ENCODE data around the gene HOXB2. TPM values are rescaled to one million over a fixed set of nuclear protein-coding genes. Genes with fewer than 3 reads are reported as not detected.
A peak's percentile ranks its signal among the peaks of the same experiment; 100 is the strongest.

Gene HOXB2
- total RNA-seq, 2 experiments from 2014 or later, result 4.8 to 4.9 TPM

DNA sequence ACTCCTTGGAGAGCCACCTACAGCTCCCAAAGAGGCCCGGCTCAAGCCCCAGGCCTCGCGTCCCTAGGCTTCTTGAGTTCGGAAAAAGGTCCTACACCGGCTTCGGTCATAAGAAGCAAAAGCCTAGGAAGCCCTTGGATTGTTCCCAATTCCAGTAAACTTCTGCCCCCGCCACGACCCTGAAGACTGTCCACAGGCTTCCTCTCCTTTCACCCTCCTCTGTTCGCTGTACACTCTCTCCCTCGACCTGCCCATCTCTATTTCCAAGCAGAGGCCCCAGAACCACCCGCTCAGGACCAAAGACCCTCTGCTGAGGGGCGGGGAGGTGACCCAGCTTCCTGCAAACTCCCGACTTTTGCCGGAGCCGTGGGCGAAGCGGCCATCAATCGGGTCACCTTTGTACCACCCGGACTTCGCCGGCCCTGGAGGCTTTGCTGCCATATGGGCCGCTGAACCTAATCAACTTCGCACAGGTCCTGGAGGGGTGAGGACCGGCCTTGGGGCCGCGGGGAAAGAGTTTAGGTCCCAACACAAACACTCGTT is 2.7 kb downstream of the HOXB2 start:
- intact Hi-C loops (cut with DNase I, micrococcal nuclease), result loop anchor here in 1 of 2 experiments (5.0 kb wide), 1 partner anchor 50 kb away; no protein-coding TSS in a partner anchor
- peaks cover 44% of the 10 kb centered on the region for H3K4me1 Mint-ChIP-seq (ENCODE audit: low read depth)
- peak overlapping the region; percentile 88 for H3K4me3 ChIP-seq (ENCODE audit: low read length)
- H3K27ac Mint-ChIP-seq, result peak overlapping the region; percentile 90
- H3K36me3 ChIP-seq (ENCODE audit: insufficient read depth, low read length), result no peaks in the 10 kb centered on the region
- CTCF ChIA-PET, result interaction anchor here (0.6 to 0.9 kb wide), 2 partner anchors 49 to 207 kb away, joined by 3 to 4 read pairs; no protein-coding TSS in a partner anchor
- peaks cover 77% of the 10 kb centered on the region for H3K27me3 Mint-ChIP-seq
- H3K27me3 ChIP-seq (ENCODE audit: control insufficient read depth in 1 of 2, insufficient read depth in 2 of 2, low read length in 2 of 2), result no peaks in the 10 kb centered on the region
- no peaks in the 10 kb centered on the region for H3K9me3 ChIP-seq (ENCODE audit: control insufficient read depth in 1 of 2, insufficient read depth in 1 of 2, low read length in 2 of 2)
- ATAC-seq (ENCODE audit: poor library complexity), result no peak
- POLR2A ChIA-PET, result interaction anchor here (1.0 to 1.6 kb wide), 2 partner anchors 50 to 51 kb away, joined by 3 to 6 read pairs; partner anchors contain the start of gene HOXB5
- peak overlapping the region; percentile 88 for H3K4me3 Mint-ChIP-seq
- peak in 10 of 14 experiments; percentile 13 to 57 (median 26) for DNase-seq
- no peaks in the 10 kb centered on the region for H3K36me3 Mint-ChIP-seq (ENCODE audit: low read depth)
- H3K27ac ChIP-seq (ENCODE audit: low read depth in 1 of 2, low read length in 2 of 2), result peak overlapping the region; percentile 94 to 96
- H3K9me3 Mint-ChIP-seq, result no peaks in the 10 kb centered on the region
- peaks cover 60% of the 10 kb centered on the region for H3K4me1 ChIP-seq (ENCODE audit: insufficient read depth, low read length)
- TF ChIP-seq, protein P1, sequence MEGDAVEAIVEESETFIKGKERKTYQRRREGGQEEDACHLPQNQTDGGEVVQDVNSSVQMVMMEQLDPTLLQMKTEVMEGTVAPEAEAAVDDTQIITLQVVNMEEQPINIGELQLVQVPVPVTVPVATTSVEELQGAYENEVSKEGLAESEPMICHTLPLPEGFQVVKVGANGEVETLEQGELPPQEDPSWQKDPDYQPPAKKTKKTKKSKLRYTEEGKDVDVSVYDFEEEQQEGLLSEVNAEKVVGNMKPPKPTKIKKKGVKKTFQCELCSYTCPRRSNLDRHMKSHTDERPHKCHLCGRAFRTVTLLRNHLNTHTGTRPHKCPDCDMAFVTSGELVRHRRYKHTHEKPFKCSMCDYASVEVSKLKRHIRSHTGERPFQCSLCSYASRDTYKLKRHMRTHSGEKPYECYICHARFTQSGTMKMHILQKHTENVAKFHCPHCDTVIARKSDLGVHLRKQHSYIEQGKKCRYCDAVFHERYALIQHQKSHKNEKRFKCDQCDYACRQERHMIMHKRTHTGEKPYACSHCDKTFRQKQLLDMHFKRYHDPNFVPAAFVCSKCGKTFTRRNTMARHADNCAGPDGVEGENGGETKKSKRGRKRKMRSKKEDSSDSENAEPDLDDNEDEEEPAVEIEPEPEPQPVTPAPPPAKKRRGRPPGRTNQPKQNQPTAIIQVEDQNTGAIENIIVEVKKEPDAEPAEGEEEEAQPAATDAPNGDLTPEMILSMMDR (IDR thresholded peaks at IDR 0.05), result no peak

DNA sequence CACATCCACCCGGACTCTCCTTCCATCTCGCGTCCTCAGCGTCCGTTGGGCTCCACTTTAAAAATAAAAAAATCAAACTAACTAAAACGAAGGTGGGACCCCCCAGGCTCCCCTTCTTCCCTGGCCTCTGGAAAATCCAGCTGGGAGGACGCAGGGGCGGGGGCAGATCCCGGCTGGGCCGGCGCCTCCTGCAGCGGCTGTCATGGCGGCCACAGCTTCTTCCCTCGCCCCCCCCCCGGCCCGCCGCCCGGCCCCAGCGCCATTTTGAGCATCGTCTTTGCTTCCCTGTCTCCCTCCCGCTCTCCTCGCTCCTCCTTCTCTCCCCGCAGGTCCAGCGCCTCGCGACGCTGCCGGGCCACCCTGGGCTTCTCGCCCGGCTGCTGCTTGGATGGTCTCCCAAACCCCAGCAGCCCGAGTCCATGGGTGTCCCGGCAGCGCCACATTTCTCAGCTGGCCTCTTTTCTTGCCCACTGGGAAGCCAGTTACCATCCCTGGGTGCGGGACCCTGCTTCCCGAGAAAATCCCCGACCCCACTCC is 3.3 kb downstream of the HOXB2 start:
- no peaks in the 10 kb centered on the region for H3K9me3 ChIP-seq (ENCODE audit: control insufficient read depth in 1 of 2, insufficient read depth in 1 of 2, low read length in 2 of 2)
- H3K27me3 ChIP-seq (ENCODE audit: control insufficient read depth in 1 of 2, insufficient read depth in 2 of 2, low read length in 2 of 2), result no peaks in the 10 kb centered on the region
- H3K4me1 ChIP-seq (ENCODE audit: insufficient read depth, low read length), result peaks cover 55% of the 10 kb centered on the region
- no peaks in the 10 kb centered on the region for H3K36me3 Mint-ChIP-seq (ENCODE audit: low read depth)
- H3K4me3 Mint-ChIP-seq, result peak overlapping the region; percentile 88
- ATAC-seq (ENCODE audit: poor library complexity) (peak; percentile 55), DNase-seq (peak in 13 of 14 experiments; percentile 17 to 80 (median 42))
- H3K27me3 Mint-ChIP-seq, result peaks cover 76% of the 10 kb centered on the region
- intact Hi-C loops (cut with DNase I, micrococcal nuclease), result loop anchor here in 1 of 2 experiments (5.0 kb wide), 1 partner anchor 49 kb away; no protein-coding TSS in a partner anchor
- no peaks in the 10 kb centered on the region for H3K36me3 ChIP-seq (ENCODE audit: insufficient read depth, low read length)
- H3K27ac Mint-ChIP-seq, result peak overlapping the region; percentile 90
- peak overlapping the region; percentile 94 to 96 for H3K27ac ChIP-seq (ENCODE audit: low read depth in 1 of 2, low read length in 2 of 2)
- H3K4me1 Mint-ChIP-seq (ENCODE audit: low read depth), result peaks cover 44% of the 10 kb centered on the region
- ChIA-PET CTCF (interaction anchor here (0.6 to 0.9 kb wide), 3 partner anchors 49 to 206 kb away, joined by 3 to 4 read pairs (median 3); no protein-coding TSS in a partner anchor), POLR2A (interaction anchor here (0.8 to 1.6 kb wide), 3 partner anchors 51 to 189 kb away, joined by 3 to 6 read pairs (median 3); partner anchors contain the start of gene HOXB5)
- TF ChIP-seq, protein P1 (IDR thresholded peaks at IDR 0.05), result no peak
- peak overlapping the region; percentile 88 for H3K4me3 ChIP-seq (ENCODE audit: low read length)
- no peaks in the 10 kb centered on the region for H3K9me3 Mint-ChIP-seq

DNA sequence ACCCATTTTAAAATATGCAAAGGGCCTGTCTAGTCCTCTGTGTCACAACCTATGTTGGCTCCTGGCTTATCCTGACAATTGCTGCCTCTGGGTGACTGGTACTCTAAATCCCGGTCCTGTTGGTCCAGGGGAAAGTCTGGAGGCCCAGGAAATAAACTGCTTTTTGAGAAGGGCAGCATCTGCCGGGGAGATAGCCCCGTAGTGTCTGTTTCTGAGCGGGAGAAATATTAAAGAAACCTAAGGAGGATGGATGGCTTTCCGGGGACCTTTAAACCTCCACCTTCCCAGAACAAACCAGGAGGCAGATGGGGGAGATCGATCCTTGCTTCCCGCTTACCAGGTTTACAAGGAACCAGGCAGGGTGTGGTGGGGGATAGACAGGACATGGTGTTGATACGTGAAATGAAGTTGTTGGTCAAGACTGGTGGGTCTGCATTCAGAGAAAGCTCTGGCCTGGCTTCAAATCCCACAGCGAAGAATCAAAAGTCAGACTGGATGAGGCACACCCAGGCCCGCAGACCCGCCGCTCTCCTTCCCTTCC is 3.8 kb downstream of the HOXB2 start:
- Mint-ChIP-seq H3K36me3 (ENCODE audit: low read depth) (no peaks in the 10 kb centered on the region), H3K9me3 (no peaks in the 10 kb centered on the region), H3K27ac (peak overlapping the region; percentile 90), H3K27me3 (peaks cover 74% of the 10 kb centered on the region), H3K4me3 (peak overlapping the region; percentile 88), H3K4me1 (ENCODE audit: low read depth) (peaks cover 44% of the 10 kb centered on the region)
- no peak for DNase-seq
- Histone ChIP-seq H3K4me1 (ENCODE audit: insufficient read depth, low read length) (peaks cover 49% of the 10 kb centered on the region), H3K27me3 (ENCODE audit: control insufficient read depth in 1 of 2, insufficient read depth in 2 of 2, low read length in 2 of 2) (no peaks in the 10 kb centered on the region), H3K9me3 (ENCODE audit: control insufficient read depth in 1 of 2, insufficient read depth in 1 of 2, low read length in 2 of 2) (no peaks in the 10 kb centered on the region), H3K27ac (ENCODE audit: low read depth in 1 of 2, low read length in 2 of 2) (peak overlapping the region; percentile 94 to 96), H3K4me3 (ENCODE audit: low read length) (peak overlapping the region; percentile 88), H3K36me3 (ENCODE audit: insufficient read depth, low read length) (no peaks in the 10 kb centered on the region)
- ChIA-PET CTCF (interaction anchor here (0.7 to 0.9 kb wide), 2 partner anchors 48 to 189 kb away, joined by 3 to 4 read pairs; no protein-coding TSS in a partner anchor), POLR2A (interaction anchor here (0.5 to 1.6 kb wide), 4 partner anchors 51 to 1121 kb away, joined by 3 to 6 read pairs (median 3); partner anchors contain the start of gene HOXB5)
- no peak for ATAC-seq (ENCODE audit: poor library complexity)
- intact Hi-C loops (cut with DNase I, micrococcal nuclease), result loop anchor here in 1 of 2 experiments (5.0 kb wide), 1 partner anchor 49 kb away; no protein-coding TSS in a partner anchor
- TF ChIP-seq, protein P1 (IDR thresholded peaks at IDR 0.05), result no peak

Measured in CD4-positive, alpha-beta T cell (primary cell).